Transverse colon (tissue), 4 donors: ENCODE data around the gene CTBP2.

Experiments used
- POLR2A ChIP-seq: fragments of 450-650 bp; IDR thresholded peaks from one replicate; pipeline ENCODE4 v1.6.1; 2016; ENCODE audit warnings: antibody characterized with exemption, mild to moderate bottlenecking, moderate library complexity
- POLR2AphosphoS5 ChIP-seq, 3 donors: sonication (generic); formaldehyde crosslinking; IDR thresholded peaks; one replicate each; pipeline ENCODE4 v1.6.1; 2016; ENCODE audit warnings: antibody characterized with exemption in 3 of 3
- TF ChIP-seq, protein P1 (sequence below), 5 experiments: fragments of 200-600 bp in 3 of 5; fragments of 450-650 bp in 2 of 5; sonication (generic) in 3 of 5; IDR thresholded peaks; 1 replicate in 2 of 5; 2 replicates in 3 of 5; pipeline ENCODE4 v1.5.1; 2016 to 2017; ENCODE audit warnings: antibody characterized with exemption in 5 of 5, inconsistent platforms in 3 of 5, mild to moderate bottlenecking in 2 of 5, moderate library complexity in 1 of 5

DNA sequence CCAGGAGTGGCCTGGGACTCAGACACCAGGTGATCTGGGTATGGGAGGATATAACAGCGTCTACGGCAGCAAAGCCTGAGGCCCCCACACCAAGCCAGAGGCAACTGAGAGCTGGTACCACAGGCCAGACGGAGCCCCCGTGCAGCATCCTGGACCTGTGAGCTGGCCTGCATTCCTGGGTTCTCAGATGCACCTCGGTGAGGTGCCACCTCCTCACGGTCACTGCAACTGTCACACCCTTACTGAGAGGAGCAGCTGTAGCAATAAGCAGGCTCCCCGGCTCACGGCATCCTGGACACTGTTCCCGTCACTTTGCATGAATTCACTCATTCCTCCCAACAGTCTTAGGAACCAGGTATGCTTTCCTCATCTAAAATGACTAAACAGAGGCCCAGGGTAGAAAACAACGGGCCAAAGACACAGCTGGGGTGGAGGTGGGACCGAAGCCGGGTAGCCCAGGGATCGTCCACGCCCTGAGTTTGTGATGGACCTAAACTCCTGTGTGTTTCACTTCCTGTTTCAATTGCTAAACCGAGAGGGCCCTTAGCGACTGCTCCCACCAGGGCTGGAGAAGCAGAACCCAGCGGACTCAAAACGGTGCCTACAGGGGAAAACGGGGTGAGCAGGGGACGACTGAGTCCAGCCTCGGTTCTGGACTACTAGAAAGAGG is 98.7 kb downstream of the CTBP2 start:
- TF ChIP-seq POLR2A = no peak
- TF ChIP-seq, protein P1, sequence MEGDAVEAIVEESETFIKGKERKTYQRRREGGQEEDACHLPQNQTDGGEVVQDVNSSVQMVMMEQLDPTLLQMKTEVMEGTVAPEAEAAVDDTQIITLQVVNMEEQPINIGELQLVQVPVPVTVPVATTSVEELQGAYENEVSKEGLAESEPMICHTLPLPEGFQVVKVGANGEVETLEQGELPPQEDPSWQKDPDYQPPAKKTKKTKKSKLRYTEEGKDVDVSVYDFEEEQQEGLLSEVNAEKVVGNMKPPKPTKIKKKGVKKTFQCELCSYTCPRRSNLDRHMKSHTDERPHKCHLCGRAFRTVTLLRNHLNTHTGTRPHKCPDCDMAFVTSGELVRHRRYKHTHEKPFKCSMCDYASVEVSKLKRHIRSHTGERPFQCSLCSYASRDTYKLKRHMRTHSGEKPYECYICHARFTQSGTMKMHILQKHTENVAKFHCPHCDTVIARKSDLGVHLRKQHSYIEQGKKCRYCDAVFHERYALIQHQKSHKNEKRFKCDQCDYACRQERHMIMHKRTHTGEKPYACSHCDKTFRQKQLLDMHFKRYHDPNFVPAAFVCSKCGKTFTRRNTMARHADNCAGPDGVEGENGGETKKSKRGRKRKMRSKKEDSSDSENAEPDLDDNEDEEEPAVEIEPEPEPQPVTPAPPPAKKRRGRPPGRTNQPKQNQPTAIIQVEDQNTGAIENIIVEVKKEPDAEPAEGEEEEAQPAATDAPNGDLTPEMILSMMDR (IDR thresholded peaks at IDR 0.05) = no peak
- TF ChIP-seq POLR2AphosphoS5 (IDR thresholded peaks at IDR 0.05) = no peak
